Measurements from ENCODE around the gene CPLX3.
"Not testable (repeated sequence)": the region's sequence is repeated elsewhere in the genome, so short reads cannot be mapped to it uniquely, and the experiment has no call there.

Gene CPLX3

GRCh38 chr15:74826364-74826819 is at the start of gene CPLX3:
Gene CPLX3, plus strand, starts transcription at chr15:74826627. Its CDS starts 77 bp downstream, at chr15:74826704.
- peak; percentile 14 for DNase-seq

- peak; percentile 51 for DNase-seq
Observed at GRCh38 chr15:74776821-74777768, 49.3 kb upstream of the CPLX3 start.

- DNase-seq = no peak
Observed at GRCh38 chr15:74777769-74778598, 48.4 kb upstream of the CPLX3 start.

GRCh38 chr15:74778599-74778970 is 47.8 kb upstream of the CPLX3 start:
- DNase-seq = no peak

- no peak for DNase-seq
Observed at GRCh38 chr15:74779162-74779648, 47.2 kb upstream of the CPLX3 start.

- DNase-seq = no peak
Observed at GRCh38 chr15:74780523-74781430, 45.6 kb upstream of the CPLX3 start.

GRCh38 chr15:74781431-74782258 is 44.8 kb upstream of the CPLX3 start, which contains the start of gene CSK:
Gene CSK, plus strand, starts transcription at chr15:74782080. Its CDS starts 16,218 bp downstream, at chr15:74798298.
- peak; percentile 77 for DNase-seq

- DNase-seq = peak; percentile 41
Observed at GRCh38 chr15:74782259-74783071, 44.0 kb upstream of the CPLX3 start.

- DNase-seq = peak; percentile 50
Observed at GRCh38 chr15:74783072-74783807, 43.2 kb upstream of the CPLX3 start.

GRCh38 chr15:74783808-74784175 is 42.6 kb upstream of the CPLX3 start:
- DNase-seq = no peak

GRCh38 chr15:74784426-74785193 is 41.8 kb upstream of the CPLX3 start:
- no peak for DNase-seq

- no peak for DNase-seq
Observed at GRCh38 chr15:74785194-74786032, 41.0 kb upstream of the CPLX3 start.

- DNase-seq = not testable (repeated sequence)
Observed at GRCh38 chr15:74786081-74786480, 40.3 kb upstream of the CPLX3 start.

GRCh38 chr15:74786551-74787165 is 39.8 kb upstream of the CPLX3 start:
- no peak for DNase-seq

- peak; percentile 39 for DNase-seq
Observed at GRCh38 chr15:74787251-74788041, 39.0 kb upstream of the CPLX3 start.

GRCh38 chr15:74788042-74788682 is 38.3 kb upstream of the CPLX3 start:
- DNase-seq = no peak
